ENCODE results near the gene COMT. TPM values are rescaled to one million over a fixed set of nuclear protein-coding genes. Genes with fewer than 3 reads are reported as not detected.
A peak's percentile ranks its signal among the peaks of the same experiment; 100 is the strongest.

The COMT gene
- total and polyA plus RNA-seq, 9 of the 15 experiments (the other 6 are each of a cell fraction or from before 2014, with no cell fraction given): 12.5 to 351 (median 155) TPM

DNA sequence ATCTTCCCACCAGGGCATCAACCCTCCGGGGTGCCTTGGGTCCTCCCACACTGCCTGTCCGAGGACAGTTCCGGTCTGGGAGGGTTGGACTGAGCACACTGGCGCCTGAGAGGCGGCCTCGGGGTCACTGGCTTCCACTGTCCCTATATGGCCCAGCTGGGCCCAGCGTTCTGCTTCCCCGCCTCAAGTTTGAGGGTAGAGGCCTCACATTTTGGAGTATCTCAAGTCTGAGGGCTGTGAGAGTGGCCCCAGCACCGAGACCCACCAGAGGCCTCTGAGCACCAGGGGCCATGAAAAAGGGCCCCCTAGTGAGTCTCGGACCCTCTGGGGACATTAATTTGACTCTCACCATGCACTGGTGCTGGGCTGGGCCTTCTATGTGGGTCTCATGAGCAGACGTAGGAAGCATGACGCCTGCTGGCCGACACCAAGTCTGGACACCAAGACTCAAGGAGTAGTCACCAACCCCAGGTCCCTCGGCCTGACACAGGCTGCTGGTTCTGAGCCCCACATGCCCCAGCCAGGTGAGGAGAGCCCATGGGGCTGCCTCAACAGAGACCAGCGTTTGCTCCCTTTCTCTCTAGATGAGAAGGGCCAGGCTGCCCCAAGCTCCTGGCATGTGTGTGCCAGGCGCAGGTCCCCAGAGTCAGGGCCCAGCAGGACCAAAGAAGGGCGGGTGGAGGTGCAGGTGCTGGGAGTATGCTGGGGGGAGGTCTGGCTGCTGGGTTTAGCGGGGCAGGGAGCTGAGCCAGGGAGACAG lies 47.6 kb downstream of the COMT start:
- BruUV-seq (replicated peaks): no TSS peak
- ChIA-PET CTCF (ENCODE audit: low intra/inter-chr PET ratio) (no interaction called here), POLR2A (interaction anchor here (0.5 to 3.1 kb wide), 17 partner anchors 9 to 845 kb away, joined by 3 to 20 read pairs (median 6); partner anchors contain the start of genes ESS2 and TRMT2A)
- peaks cover 20% of the 10 kb centered on the region for H3K9me1 ChIP-seq (ENCODE audit: control insufficient read depth, insufficient read depth, low read length)
- no peak overlapping the region for H3K4me3 ChIP-seq
- 48% methylated on average over 18 of the region's 18 CpGs for WGBS (ENCODE audit: insufficient coverage, low coverage, missing lambda C conversion rate)
- in situ Hi-C loops (cut with MboI): no loop called here
- intact Hi-C loops (cut with micrococcal nuclease): loop anchor here (5.0 kb wide), 1 partner anchor 33 kb away; the partner anchor contains the start of gene TANGO2
- DNase-seq (ENCODE audit: extremely low read depth in 1 of 4, low spot score in 3 of 4) (peak; percentile 72 to 84 (median 78)), FAIRE-seq (peak; percentile 86), ATAC-seq (peak; percentile 77)
- H4K20me1 ChIP-seq (replicated peaks; ENCODE audit: control insufficient read depth, insufficient read depth, low read length): peaks cover 74% of the 10 kb centered on the region
- peak overlapping the region; percentile 6; the same call in 1 of the 2 replicates for H2AFZ ChIP-seq (ENCODE audit: low read depth, low read length)
- H3K27ac ChIP-seq (ENCODE audit: extremely low read depth, low read depth, low read length): peak overlapping the region; percentile 58; the same call in 2 of the 3 replicates
- peak overlapping the region; percentile 3 to 87; a peak in 3 of 4 replicates for H3K9ac ChIP-seq (ENCODE audit: insufficient read depth in 1 of 2, low read depth in 2 of 2, low read length in 2 of 2)
- peaks cover 39 to 85% of the 10 kb centered on the region in 2 experiments for H3K4me1 ChIP-seq (replicated peaks in 1 of 2; ENCODE audit: control insufficient read depth in 2 of 2, insufficient read depth in 2 of 2, low read length in 2 of 2)
- no peaks in the 10 kb centered on the region for H3K9me3 ChIP-seq (replicated peaks; ENCODE audit: control insufficient read depth, insufficient read depth, low read depth, low read length)
- H3K4me2 ChIP-seq (ENCODE audit: insufficient read depth, low read length): no peak overlapping the region
- H3K27me3 ChIP-seq (ENCODE audit: control insufficient read depth in 2 of 2, insufficient read depth in 2 of 2, low read length in 2 of 2): no peaks in the 10 kb centered on the region
- H3K79me2 ChIP-seq (ENCODE audit: control insufficient read depth, insufficient read depth, low read length): no peaks in the 10 kb centered on the region
- no peaks in the 10 kb centered on the region for H3K36me3 ChIP-seq (ENCODE audit: control insufficient read depth, insufficient read depth, low read length)
- TF ChIP-seq MBD2 (IDR thresholded peaks at IDR 0.05; ENCODE audit: borderline replicate concordance, low read depth) (no peak), RHOXF2B (CRISPR knock-in tag; conservative IDR thresholded peaks at IDR 0.05) (no peak), MEIS2 (IDR thresholded peaks at IDR 0.05; ENCODE audit: partially characterized antibody) (no peak), PCBP2 (IDR thresholded peaks at IDR 0.05; ENCODE audit: low read depth, low read length, poor library complexity, severe bottlenecking) (no peak), MXI1 (IDR thresholded peaks at IDR 0.05; ENCODE audit: low read depth, low read length) (no peak), SMARCE1 (IDR thresholded peaks at IDR 0.05) (0 out of 2 replicates have a peak, but pooled peaks have one; percentile 35), CREB1 (IDR thresholded peaks at IDR 0.05) (no peak), CREB1 (CRISPR knock-in tag; IDR thresholded peaks at IDR 0.05) (no peak)
- TF ChIP-seq, protein P1, sequence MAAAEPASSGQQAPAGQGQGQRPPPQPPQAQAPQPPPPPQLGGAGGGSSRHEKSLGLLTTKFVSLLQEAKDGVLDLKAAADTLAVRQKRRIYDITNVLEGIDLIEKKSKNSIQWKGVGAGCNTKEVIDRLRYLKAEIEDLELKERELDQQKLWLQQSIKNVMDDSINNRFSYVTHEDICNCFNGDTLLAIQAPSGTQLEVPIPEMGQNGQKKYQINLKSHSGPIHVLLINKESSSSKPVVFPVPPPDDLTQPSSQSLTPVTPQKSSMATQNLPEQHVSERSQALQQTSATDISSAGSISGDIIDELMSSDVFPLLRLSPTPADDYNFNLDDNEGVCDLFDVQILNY (CRISPR knock-in tag; IDR thresholded peaks at IDR 0.05): no peak
- TF ChIP-seq, protein P2, sequence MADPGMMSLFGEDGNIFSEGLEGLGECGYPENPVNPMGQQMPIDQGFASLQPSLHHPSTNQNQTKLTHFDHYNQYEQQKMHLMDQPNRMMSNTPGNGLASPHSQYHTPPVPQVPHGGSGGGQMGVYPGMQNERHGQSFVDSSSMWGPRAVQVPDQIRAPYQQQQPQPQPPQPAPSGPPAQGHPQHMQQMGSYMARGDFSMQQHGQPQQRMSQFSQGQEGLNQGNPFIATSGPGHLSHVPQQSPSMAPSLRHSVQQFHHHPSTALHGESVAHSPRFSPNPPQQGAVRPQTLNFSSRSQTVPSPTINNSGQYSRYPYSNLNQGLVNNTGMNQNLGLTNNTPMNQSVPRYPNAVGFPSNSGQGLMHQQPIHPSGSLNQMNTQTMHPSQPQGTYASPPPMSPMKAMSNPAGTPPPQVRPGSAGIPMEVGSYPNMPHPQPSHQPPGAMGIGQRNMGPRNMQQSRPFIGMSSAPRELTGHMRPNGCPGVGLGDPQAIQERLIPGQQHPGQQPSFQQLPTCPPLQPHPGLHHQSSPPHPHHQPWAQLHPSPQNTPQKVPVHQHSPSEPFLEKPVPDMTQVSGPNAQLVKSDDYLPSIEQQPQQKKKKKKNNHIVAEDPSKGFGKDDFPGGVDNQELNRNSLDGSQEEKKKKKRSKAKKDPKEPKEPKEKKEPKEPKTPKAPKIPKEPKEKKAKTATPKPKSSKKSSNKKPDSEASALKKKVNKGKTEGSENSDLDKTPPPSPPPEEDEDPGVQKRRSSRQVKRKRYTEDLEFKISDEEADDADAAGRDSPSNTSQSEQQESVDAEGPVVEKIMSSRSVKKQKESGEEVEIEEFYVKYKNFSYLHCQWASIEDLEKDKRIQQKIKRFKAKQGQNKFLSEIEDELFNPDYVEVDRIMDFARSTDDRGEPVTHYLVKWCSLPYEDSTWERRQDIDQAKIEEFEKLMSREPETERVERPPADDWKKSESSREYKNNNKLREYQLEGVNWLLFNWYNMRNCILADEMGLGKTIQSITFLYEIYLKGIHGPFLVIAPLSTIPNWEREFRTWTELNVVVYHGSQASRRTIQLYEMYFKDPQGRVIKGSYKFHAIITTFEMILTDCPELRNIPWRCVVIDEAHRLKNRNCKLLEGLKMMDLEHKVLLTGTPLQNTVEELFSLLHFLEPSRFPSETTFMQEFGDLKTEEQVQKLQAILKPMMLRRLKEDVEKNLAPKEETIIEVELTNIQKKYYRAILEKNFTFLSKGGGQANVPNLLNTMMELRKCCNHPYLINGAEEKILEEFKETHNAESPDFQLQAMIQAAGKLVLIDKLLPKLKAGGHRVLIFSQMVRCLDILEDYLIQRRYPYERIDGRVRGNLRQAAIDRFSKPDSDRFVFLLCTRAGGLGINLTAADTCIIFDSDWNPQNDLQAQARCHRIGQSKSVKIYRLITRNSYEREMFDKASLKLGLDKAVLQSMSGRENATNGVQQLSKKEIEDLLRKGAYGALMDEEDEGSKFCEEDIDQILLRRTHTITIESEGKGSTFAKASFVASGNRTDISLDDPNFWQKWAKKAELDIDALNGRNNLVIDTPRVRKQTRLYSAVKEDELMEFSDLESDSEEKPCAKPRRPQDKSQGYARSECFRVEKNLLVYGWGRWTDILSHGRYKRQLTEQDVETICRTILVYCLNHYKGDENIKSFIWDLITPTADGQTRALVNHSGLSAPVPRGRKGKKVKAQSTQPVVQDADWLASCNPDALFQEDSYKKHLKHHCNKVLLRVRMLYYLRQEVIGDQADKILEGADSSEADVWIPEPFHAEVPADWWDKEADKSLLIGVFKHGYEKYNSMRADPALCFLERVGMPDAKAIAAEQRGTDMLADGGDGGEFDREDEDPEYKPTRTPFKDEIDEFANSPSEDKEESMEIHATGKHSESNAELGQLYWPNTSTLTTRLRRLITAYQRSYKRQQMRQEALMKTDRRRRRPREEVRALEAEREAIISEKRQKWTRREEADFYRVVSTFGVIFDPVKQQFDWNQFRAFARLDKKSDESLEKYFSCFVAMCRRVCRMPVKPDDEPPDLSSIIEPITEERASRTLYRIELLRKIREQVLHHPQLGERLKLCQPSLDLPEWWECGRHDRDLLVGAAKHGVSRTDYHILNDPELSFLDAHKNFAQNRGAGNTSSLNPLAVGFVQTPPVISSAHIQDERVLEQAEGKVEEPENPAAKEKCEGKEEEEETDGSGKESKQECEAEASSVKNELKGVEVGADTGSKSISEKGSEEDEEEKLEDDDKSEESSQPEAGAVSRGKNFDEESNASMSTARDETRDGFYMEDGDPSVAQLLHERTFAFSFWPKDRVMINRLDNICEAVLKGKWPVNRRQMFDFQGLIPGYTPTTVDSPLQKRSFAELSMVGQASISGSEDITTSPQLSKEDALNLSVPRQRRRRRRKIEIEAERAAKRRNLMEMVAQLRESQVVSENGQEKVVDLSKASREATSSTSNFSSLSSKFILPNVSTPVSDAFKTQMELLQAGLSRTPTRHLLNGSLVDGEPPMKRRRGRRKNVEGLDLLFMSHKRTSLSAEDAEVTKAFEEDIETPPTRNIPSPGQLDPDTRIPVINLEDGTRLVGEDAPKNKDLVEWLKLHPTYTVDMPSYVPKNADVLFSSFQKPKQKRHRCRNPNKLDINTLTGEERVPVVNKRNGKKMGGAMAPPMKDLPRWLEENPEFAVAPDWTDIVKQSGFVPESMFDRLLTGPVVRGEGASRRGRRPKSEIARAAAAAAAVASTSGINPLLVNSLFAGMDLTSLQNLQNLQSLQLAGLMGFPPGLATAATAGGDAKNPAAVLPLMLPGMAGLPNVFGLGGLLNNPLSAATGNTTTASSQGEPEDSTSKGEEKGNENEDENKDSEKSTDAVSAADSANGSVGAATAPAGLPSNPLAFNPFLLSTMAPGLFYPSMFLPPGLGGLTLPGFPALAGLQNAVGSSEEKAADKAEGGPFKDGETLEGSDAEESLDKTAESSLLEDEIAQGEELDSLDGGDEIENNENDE (IDR thresholded peaks at IDR 0.05; ENCODE audit: low read depth, low read length): no peak
